ENCODE data around the gene NBPF15.
A peak's percentile ranks its signal among the peaks of the same experiment; 100 is the strongest.
"Not testable (repeated sequence)": the region's sequence is repeated elsewhere in the genome, so short reads cannot be mapped to it uniquely, and the experiment has no call there.

Gene NBPF15

DNA sequence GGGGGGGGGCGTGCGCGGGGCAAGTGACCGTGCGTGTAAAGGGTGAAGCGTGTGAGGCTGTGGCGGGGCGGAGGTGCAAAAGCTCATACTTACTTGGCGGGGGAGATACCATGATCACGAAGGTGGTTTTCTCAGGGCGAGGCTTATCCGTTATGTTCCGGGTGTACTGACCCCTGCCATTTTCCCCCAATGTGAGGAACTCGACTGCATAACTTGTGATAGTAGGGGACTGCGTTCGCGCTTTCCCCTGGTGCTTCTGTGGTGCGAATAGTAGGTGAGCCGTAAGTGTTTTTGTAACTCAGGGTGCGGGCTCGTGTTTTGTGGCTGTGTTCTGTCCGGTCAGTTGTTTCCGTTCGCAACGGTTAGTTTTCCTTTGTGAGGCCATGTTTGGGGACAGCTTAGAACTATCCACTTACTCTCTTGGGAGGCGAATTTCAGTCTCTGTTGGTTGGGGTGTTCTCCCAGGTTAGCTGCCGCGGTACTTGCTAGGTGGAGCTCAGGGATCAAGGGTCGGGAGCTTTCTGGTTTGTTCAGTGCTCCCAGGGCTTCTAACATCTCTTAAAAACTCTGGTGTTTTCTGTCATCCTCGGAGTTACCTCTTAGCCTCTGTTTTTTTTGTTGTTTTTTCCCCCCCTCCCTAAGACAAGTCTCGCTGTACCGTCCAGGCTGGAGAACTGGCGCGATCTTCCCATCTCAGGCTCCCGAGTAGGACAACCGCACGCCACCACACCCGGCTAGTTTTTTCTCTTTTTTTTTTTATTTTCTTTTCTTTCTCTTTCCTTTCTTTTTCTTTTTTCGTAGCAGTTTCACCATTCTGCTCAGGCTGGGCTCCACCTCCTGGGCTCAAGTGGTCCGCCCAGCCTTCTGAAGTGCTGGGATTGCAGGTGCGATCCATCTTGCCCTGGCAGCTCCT lies 48.7 kb downstream of the NBPF15 start:
- not testable (repeated sequence) for H3K27me3 Mint-ChIP-seq, H3K9me3 Mint-ChIP-seq, H3K36me3 Mint-ChIP-seq, H3K4me1 Mint-ChIP-seq
- ATAC-seq: peak; percentile 96
- H3K4me3 Mint-ChIP-seq: peak overlapping the region; percentile 86
- H3K27ac Mint-ChIP-seq: peak overlapping the region; percentile 94

DNA sequence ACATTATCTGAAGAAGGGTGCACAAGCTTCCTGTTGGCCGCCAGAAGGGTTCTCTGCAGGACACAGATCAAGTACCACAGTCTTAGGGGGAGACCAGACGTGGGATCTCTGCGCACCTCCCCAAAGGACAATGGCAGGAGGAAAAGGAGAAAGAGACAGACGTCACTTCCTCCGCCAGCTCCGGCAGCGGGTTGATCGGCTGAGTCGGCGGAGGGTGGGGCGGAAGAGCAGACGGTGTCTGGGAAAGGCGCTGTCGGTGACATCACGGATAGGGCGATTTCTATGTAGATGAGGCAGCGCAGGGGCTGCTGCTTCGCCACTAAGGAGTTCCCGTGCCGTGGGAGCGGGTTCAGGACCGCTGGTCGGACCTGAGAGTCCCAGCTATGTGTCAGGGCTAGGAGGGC lies 49.4 kb downstream of the NBPF15 start:
- H3K27me3 Mint-ChIP-seq, H3K36me3 Mint-ChIP-seq, H3K9me3 Mint-ChIP-seq, H3K4me1 Mint-ChIP-seq: not testable (repeated sequence)
- ATAC-seq: peak; percentile 75
- peak overlapping the region; percentile 94 for H3K27ac Mint-ChIP-seq
- peak overlapping the region; percentile 86 for H3K4me3 Mint-ChIP-seq

DNA sequence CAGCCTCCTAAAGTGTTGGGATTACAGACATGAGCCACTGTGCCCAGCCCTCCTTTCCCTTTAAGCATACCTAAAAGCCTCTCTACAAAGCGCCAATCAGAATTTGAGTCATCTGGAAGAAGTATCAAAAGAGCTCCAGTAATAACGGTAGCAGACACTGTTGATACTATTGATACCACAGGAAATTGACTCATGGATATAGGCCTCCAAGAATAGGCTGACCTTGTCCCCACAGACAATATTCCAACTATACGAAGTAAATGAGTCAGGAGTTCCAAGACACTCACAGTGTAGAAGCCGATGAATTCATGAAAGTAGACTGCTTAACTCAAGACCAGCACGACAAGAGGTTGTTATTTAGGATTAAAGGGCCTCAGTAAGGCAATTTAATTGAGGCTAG lies 58.7 kb downstream of the NBPF15 start:
- H3K4me3 Mint-ChIP-seq, H3K4me1 Mint-ChIP-seq, ATAC-seq, H3K27me3 Mint-ChIP-seq, H3K27ac Mint-ChIP-seq, H3K36me3 Mint-ChIP-seq, H3K9me3 Mint-ChIP-seq: not testable (repeated sequence)

DNA sequence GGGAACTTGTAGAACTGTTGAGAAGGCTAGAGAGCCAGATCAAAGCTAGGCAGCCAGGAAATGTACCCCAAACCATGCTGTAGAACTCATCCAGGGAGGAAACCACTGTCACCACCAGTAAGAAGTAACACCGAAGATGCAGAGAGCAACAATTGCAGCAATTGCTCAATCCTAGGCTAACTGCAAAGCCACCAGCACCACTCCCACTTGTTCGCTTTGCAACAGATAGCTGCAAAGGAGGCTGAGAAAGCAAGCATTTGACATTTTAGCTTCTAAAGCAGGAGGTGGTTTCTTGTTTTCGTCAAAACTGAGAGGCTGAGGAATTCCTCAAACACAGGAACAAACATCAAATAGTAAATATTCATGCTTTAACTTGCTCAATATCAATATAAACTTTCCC lies 89.8 kb downstream of the NBPF15 start:
- H3K4me1 Mint-ChIP-seq, ATAC-seq, H3K27me3 Mint-ChIP-seq, H3K9me3 Mint-ChIP-seq, H3K27ac Mint-ChIP-seq, H3K36me3 Mint-ChIP-seq, H3K4me3 Mint-ChIP-seq: not testable (repeated sequence)

Data from stimulated activated memory B cell treated with anti-CD40 and anti-IgM and Interleukin-4, amounts not matched to agents 10 μg/mL and 1 μg/mL and 100 μg/mL, for 72 hours (primary cell).